HG03575 (cell line): ENCODE results near the gene PCSK1.

Experiments
- ATAC-seq: cut with Tn5 transposase; IDR thresholded peaks from one replicate; pipeline ENCODE4 v1.9.1; 2021; ENCODE audit not compliant: unreplicated experiment, insufficient number of reproducible peaks, low FRiP score; ENCODE audit errors: extremely low read depth

The PCSK1 gene

GRCh38 chr5:96433066-96433447 is at the start of gene PCSK1:
PCSK1 (minus strand) TSS chr5:96433248; CDS start chr5:96433042, 206 bp downstream.
- no peak for ATAC-seq

GRCh38 chr5:96481867-96482266 is 48.8 kb upstream of the PCSK1 start:
- no peak for ATAC-seq

- no peak for ATAC-seq
These were observed 48.1 kb upstream of the PCSK1 start for GRCh38 chr5:96481009-96481786.

- ATAC-seq, result no peak
These were observed 45.9 kb upstream of the PCSK1 start for GRCh38 chr5:96478983-96479382.

- no peak for ATAC-seq
These were observed 43.6 kb upstream of the PCSK1 start for GRCh38 chr5:96476654-96477053.

GRCh38 chr5:96474073-96474472 is 41.0 kb upstream of the PCSK1 start:
- no peak for ATAC-seq

- no peak for ATAC-seq
These were observed 40.1 kb upstream of the PCSK1 start for GRCh38 chr5:96473155-96473554.

GRCh38 chr5:96470785-96471184 is 37.7 kb upstream of the PCSK1 start:
- no peak for ATAC-seq

- no peak for ATAC-seq
These were observed 35.9 kb upstream of the PCSK1 start for GRCh38 chr5:96468956-96469355.

- no peak for ATAC-seq
These were observed 30.0 kb upstream of the PCSK1 start for GRCh38 chr5:96463091-96463490.

GRCh38 chr5:96459313-96460121 is 26.5 kb upstream of the PCSK1 start:
- ATAC-seq, result no peak

- no peak for ATAC-seq
These were observed 25.1 kb upstream of the PCSK1 start for GRCh38 chr5:96458176-96458575.

- no peak for ATAC-seq
These were observed 22.7 kb upstream of the PCSK1 start for GRCh38 chr5:96455789-96456188.

- no peak for ATAC-seq
These were observed 20.3 kb upstream of the PCSK1 start for GRCh38 chr5:96453394-96453793.

- ATAC-seq, result no peak
These were observed 14.9 kb upstream of the PCSK1 start for GRCh38 chr5:96447949-96448348.

GRCh38 chr5:96440185-96440538 is 7.1 kb upstream of the PCSK1 start:
- peak; percentile 20 for ATAC-seq

GRCh38 chr5:96439477-96440184 is 6.6 kb upstream of the PCSK1 start:
- ATAC-seq, result peak; percentile 94

GRCh38 chr5:96434201-96434645 is 1.2 kb upstream of the PCSK1 start:
- ATAC-seq, result no peak

GRCh38 chr5:96432216-96433065 is 607 bp downstream of the PCSK1 start:
- ATAC-seq, result no peak
